ENCODE measurements around the gene FBXO22. TPM values are rescaled to one million over a fixed set of nuclear protein-coding genes. Genes with fewer than 3 reads are reported as not detected.

Gene FBXO22
- total RNA-seq, 1 experiment from 2014 or later, result 47.7 TPM

DNA sequence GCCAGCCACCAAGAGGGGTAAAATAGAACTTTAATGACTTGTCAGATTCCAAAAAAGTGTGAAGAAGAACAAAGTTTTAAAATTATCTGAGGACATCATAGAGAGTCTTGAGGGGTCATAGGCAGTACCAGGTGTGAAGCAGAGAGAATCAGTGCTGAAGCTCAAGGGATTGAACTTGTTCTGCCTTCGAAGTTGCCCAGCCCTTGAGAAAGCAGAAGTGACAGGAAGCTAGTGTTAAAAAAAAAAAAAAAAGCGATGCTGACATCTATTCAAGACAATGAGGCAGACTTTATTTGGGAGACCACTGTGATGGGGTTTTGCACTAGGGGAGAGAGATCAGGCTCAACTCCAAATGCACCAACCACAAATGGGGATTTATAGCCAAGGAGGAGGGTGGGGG, 21.8 kb downstream of the FBXO22 start:
- ChIA-PET CTCF (interaction anchor here (1.2 kb wide), 1 partner anchor 214 kb away, joined by 4 read pairs; no protein-coding TSS in a partner anchor), POLR2A (no interaction called here)
- no peaks in the 10 kb centered on the region; the same call in 1 of the 2 replicates for H3K36me3 ChIP-seq (ENCODE audit: control insufficient read depth, insufficient read depth, low read length)

DNA sequence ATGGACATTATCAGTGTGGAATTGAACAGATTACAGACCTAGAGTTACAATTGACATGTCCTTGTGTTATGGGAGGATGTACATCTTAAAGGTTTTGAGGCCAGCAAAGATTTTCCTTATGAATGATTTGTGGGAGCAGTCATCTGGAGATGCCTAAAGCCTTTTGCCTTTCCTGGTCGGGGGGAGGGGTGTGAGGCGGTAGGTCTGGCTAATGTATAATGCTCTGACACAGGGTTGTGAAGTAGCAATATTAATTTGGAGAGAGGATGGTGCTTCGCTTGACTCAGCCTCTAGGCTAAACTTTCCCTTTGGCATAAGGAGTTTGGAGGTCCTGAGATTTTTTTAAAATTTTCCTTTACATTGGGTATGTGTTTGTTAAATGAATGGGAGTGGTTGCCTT, 23.3 kb downstream of the FBXO22 start:
- TF ChIP-seq, protein P1, sequence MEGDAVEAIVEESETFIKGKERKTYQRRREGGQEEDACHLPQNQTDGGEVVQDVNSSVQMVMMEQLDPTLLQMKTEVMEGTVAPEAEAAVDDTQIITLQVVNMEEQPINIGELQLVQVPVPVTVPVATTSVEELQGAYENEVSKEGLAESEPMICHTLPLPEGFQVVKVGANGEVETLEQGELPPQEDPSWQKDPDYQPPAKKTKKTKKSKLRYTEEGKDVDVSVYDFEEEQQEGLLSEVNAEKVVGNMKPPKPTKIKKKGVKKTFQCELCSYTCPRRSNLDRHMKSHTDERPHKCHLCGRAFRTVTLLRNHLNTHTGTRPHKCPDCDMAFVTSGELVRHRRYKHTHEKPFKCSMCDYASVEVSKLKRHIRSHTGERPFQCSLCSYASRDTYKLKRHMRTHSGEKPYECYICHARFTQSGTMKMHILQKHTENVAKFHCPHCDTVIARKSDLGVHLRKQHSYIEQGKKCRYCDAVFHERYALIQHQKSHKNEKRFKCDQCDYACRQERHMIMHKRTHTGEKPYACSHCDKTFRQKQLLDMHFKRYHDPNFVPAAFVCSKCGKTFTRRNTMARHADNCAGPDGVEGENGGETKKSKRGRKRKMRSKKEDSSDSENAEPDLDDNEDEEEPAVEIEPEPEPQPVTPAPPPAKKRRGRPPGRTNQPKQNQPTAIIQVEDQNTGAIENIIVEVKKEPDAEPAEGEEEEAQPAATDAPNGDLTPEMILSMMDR (IDR thresholded peaks at IDR 0.05; ENCODE audit: insufficient read depth in 1 of 2, low read depth in 1 of 2, low read length in 1 of 2, severe bottlenecking in 1 of 2, unreplicated experiment in 1 of 2), result no peak
- ChIA-PET POLR2A (no interaction called here), CTCF (no interaction called here)
- peak overlapping the region; percentile 13 for H3K27ac Mint-ChIP-seq (ENCODE audit: unreplicated experiment)
- DNase-seq, result no peak
- no peak overlapping the region for H3K4me3 ChIP-seq (ENCODE audit: low read depth, low read length)
- H3K27me3 Mint-ChIP-seq (ENCODE audit: insufficient read depth, unreplicated experiment), result no peaks in the 10 kb centered on the region
- no peaks in the 10 kb centered on the region for H3K9me3 Mint-ChIP-seq (ENCODE audit: unreplicated experiment)
- peaks cover 33% of the 10 kb centered on the region for H3K36me3 Mint-ChIP-seq (ENCODE audit: insufficient read depth, unreplicated experiment)
- H3K4me1 ChIP-seq, result peaks cover 14% of the 10 kb centered on the region; the same call in 1 of the 2 replicates
- H3K4me1 Mint-ChIP-seq (ENCODE audit: low read depth, unreplicated experiment), result peaks cover 18% of the 10 kb centered on the region
- H3K36me3 ChIP-seq (ENCODE audit: control insufficient read depth, insufficient read depth, low read length), result no peaks in the 10 kb centered on the region; the same call in 1 of the 2 replicates
- no peaks in the 10 kb centered on the region for H3K9me3 ChIP-seq
- BruUV-seq (replicated peaks), result no TSS peak
- intact Hi-C loops (cut with micrococcal nuclease; ENCODE audit: unreplicated experiment), result loop anchor here (10.0 kb wide), 2 partner anchors 128 to 202 kb away; partner anchors contain the start of gene TMEM266
- H3K4me3 Mint-ChIP-seq (ENCODE audit: unreplicated experiment), result no peak overlapping the region
- no peaks in the 10 kb centered on the region for H3K27me3 ChIP-seq (replicated peaks; ENCODE audit: control insufficient read depth, insufficient read depth, low read length)

More for the DNA sequence above, 21.8 kb downstream of the FBXO22 start:
- TF ChIP-seq, protein P1 (IDR thresholded peaks at IDR 0.05; ENCODE audit: insufficient read depth in 1 of 2, low read depth in 1 of 2, low read length in 1 of 2, severe bottlenecking in 1 of 2, unreplicated experiment in 1 of 2), result no peak
- H3K4me1 ChIP-seq, result peaks cover 14% of the 10 kb centered on the region; the same call in 1 of the 2 replicates
- intact Hi-C loops (cut with micrococcal nuclease; ENCODE audit: unreplicated experiment), result loop anchor here (10.0 kb wide), 2 partner anchors 129 to 201 kb away; partner anchors contain the start of gene TMEM266
- no peak overlapping the region for H3K4me3 ChIP-seq (ENCODE audit: low read depth, low read length)
- Mint-ChIP-seq H3K27me3 (ENCODE audit: insufficient read depth, unreplicated experiment) (no peaks in the 10 kb centered on the region), H3K4me3 (ENCODE audit: unreplicated experiment) (no peak overlapping the region), H3K4me1 (ENCODE audit: low read depth, unreplicated experiment) (peaks cover 18% of the 10 kb centered on the region), H3K36me3 (ENCODE audit: insufficient read depth, unreplicated experiment) (peaks cover 27% of the 10 kb centered on the region), H3K27ac (ENCODE audit: unreplicated experiment) (no peak overlapping the region), H3K9me3 (ENCODE audit: unreplicated experiment) (no peaks in the 10 kb centered on the region)
- BruUV-seq (replicated peaks), result no TSS peak
- H3K9me3 ChIP-seq, result no peaks in the 10 kb centered on the region
- H3K27me3 ChIP-seq (replicated peaks; ENCODE audit: control insufficient read depth, insufficient read depth, low read length), result no peaks in the 10 kb centered on the region
- no peak for DNase-seq

DNA sequence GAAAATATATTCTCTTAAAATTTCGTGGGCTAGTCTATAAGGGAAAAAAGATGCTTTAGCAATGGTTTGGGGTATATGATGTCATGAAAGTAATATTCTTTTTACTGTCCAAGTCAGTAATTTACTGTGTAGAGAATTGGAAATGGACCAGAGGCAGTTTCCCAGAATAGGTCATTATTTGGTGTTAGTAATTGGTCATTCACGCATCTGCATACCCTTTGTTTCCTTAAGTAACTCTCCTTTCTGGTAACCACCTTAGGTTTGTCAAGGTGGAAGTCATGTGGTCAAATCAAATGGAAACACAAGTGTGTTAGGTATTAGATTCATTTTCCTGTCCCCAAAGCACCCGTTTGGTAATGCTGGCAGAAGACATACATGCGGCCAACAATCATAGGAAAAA, 23.9 kb downstream of the FBXO22 start:
- no TSS peak for BruUV-seq (replicated peaks)
- Histone ChIP-seq H3K9me3 (no peaks in the 10 kb centered on the region), H3K4me3 (ENCODE audit: low read depth, low read length) (no peak overlapping the region), H3K27me3 (replicated peaks; ENCODE audit: control insufficient read depth, insufficient read depth, low read length) (no peaks in the 10 kb centered on the region), H3K4me1 (peaks cover 14% of the 10 kb centered on the region; the same call in 1 of the 2 replicates), H3K36me3 (ENCODE audit: control insufficient read depth, insufficient read depth, low read length) (no peaks in the 10 kb centered on the region; the same call in 1 of the 2 replicates)
- H3K27ac Mint-ChIP-seq (ENCODE audit: unreplicated experiment), result no peak overlapping the region
- intact Hi-C loops (cut with micrococcal nuclease; ENCODE audit: unreplicated experiment), result loop anchor here (10.0 kb wide), 2 partner anchors 127 to 203 kb away; partner anchors contain the start of gene TMEM266
- ChIA-PET POLR2A (no interaction called here), CTCF (no interaction called here)
- peaks cover 18% of the 10 kb centered on the region for H3K4me1 Mint-ChIP-seq (ENCODE audit: low read depth, unreplicated experiment)
- DNase-seq, result no peak
- TF ChIP-seq, protein P1 (IDR thresholded peaks at IDR 0.05; ENCODE audit: insufficient read depth in 1 of 2, low read depth in 1 of 2, low read length in 1 of 2, severe bottlenecking in 1 of 2, unreplicated experiment in 1 of 2), result no peak
- no peaks in the 10 kb centered on the region for H3K9me3 Mint-ChIP-seq (ENCODE audit: unreplicated experiment)
- H3K4me3 Mint-ChIP-seq (ENCODE audit: unreplicated experiment), result no peak overlapping the region
- peaks cover 27% of the 10 kb centered on the region for H3K36me3 Mint-ChIP-seq (ENCODE audit: insufficient read depth, unreplicated experiment)
- no peaks in the 10 kb centered on the region for H3K27me3 Mint-ChIP-seq (ENCODE audit: insufficient read depth, unreplicated experiment)
